Right ventricle myocardium superior (tissue), 1 donor: Measurements from ENCODE around the gene FOXP4. TPM values are rescaled to one million over a fixed set of nuclear protein-coding genes. Genes with fewer than 3 reads are reported as not detected.
A peak's percentile ranks its signal among the peaks of the same experiment; 100 is the strongest.

Experiments used
- ATAC-seq: fragments of 200-7000 bp; cut with Tn5 transposase; one replicate; pipeline ENCODE4 v1.9.1; 2020; ENCODE audit warnings: mild to moderate bottlenecking; ENCODE audit not compliant: poor library complexity
- DNase-seq: peaks from one replicate; pipeline ENCODE4 v3.0.0-alpha.2; 2020
- intact Hi-C: fragments of 100-400 bp; cut with DNase I; formaldehyde crosslinking; loops from one replicate; pipeline ENCODE4 v1.11.2; 2022
- long read RNA-seq: library from polyadenylated mRNA; unstranded; transcript quantifications from one replicate; pipeline ENCODE4 v2.0.0, GENCODE V29; 2021
- total RNA-seq: library from RNA; stranded (reverse); fragmentation: NEBNext Ultra II Directional; extraction: Animal tissue kit (Norgen Biotek cat#: 25700); gene quantifications from one replicate; pipeline ENCODE4 v1.2.1, GENCODE V29; 2021
- donor health status: DM: no; HTN: yes; CAD: no; lungs with severe emphysema.

FOXP4 gene, protein sequence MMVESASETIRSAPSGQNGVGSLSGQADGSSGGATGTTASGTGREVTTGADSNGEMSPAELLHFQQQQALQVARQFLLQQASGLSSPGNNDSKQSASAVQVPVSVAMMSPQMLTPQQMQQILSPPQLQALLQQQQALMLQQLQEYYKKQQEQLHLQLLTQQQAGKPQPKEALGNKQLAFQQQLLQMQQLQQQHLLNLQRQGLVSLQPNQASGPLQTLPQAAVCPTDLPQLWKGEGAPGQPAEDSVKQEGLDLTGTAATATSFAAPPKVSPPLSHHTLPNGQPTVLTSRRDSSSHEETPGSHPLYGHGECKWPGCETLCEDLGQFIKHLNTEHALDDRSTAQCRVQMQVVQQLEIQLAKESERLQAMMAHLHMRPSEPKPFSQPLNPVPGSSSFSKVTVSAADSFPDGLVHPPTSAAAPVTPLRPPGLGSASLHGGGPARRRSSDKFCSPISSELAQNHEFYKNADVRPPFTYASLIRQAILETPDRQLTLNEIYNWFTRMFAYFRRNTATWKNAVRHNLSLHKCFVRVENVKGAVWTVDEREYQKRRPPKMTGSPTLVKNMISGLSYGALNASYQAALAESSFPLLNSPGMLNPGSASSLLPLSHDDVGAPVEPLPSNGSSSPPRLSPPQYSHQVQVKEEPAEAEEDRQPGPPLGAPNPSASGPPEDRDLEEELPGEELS
- total RNA-seq: 14.4 TPM
- long read RNA-seq, full-length matches to known transcripts: 4 of 12 reads
- long read RNA-seq, partial matches to known transcripts: 7 of 12 reads
- long read RNA-seq, other reads (novel, unspliced or antisense): 1 of 12 reads

GRCh38 chr6:41545703-41546474 lies at the start of gene FOXP4:
Gene FOXP4, plus strand, starts transcription at chr6:41546381. Its CDS starts 19,380 bp downstream, at chr6:41565761.
- DNase-seq: peak; percentile 93
- intact Hi-C loops: no loop called here
- peak; percentile 95 for ATAC-seq

- intact Hi-C loops: no loop called here
- no peak for DNase-seq
- ATAC-seq: no peak
Observed at GRCh38 chr6:41497573-41497972, 48.6 kb upstream of the FOXP4 start.

- intact Hi-C loops: no loop called here
- no peak for DNase-seq
- ATAC-seq: no peak
Observed at GRCh38 chr6:41497994-41498393, 48.2 kb upstream of the FOXP4 start.

- intact Hi-C loops: no loop called here
- DNase-seq (no peak), ATAC-seq (no peak)
Observed at GRCh38 chr6:41498968-41499599, 47.1 kb upstream of the FOXP4 start.

- no peak for ATAC-seq
- intact Hi-C loops: no loop called here
- DNase-seq: no peak
Observed at GRCh38 chr6:41500561-41500960, 45.6 kb upstream of the FOXP4 start.

- ATAC-seq (no peak), DNase-seq (no peak)
- intact Hi-C loops: no loop called here
Observed at GRCh38 chr6:41502566-41502916, 43.6 kb upstream of the FOXP4 start.

DNA sequence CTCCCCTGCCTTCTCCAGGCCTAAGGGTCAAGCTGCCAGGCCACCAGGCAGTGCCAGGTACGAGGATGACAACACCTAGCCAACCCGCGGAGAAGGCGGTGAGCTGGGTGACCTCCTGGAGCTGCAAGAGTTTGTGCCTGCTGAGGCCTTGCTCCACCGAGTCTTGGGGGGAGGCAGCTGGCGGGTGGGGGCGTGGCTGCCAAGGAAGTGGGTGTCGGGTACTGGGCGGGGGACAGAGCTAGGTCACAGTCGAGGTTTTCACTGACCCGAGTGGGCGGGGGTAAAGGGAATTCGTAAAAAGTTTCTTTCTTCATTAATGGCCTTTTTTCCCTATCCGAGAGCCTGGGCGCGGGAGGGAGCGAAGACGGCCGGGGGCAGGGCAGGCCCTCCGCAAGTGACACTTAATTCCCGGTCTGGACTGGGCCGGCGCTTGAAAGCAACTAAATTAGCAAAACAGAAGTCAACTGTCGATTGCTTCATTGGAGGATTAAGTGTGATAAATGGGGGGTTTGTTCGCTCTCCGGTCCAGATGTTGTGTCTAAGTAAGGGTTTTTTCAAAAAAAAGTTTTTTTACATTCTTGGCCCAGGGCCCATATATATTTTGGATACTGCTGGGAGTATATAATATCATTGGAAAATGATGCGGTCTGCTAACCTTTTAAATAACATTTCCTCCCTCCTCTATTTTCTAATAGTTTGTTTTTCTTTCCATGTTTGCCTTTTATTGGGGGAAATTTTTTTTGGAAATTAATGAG lies 43.1 kb upstream of the FOXP4 start:
- DNase-seq: peak; percentile 42
- no peak for ATAC-seq
- intact Hi-C loops: no loop called here

DNA sequence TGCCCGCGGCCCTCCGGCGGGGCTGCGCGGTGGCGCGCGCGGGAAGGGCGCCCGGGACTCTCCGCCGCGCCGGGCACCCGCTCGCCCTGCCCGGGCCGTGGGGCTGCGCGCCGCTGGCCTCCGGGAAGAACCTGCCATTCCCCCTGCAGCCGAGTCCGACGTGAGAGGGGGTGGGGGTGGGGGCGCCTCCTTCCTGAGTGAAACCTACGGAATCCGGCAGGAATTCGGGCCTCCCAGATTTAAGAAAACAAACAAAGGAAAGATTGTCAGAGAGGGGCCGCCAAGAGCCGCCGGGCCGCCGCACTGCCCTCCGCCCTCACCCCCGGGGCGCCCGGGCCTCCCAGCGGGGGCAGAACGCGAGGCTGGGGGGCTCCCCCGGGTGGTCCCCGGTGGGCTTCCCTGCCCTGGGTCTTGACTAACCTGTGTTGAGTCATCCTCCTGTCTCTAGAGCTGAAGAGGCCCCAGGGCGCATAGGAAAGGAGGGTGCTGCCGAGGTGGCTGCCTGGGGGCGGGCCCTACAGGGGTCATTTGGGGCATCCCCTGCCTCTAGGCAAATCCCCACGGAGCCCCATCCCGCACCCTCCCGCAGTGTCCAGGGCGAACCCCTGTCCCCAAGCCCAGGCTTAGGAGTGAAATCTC lies 42.2 kb upstream of the FOXP4 start:
- intact Hi-C loops: no loop called here
- no peak for DNase-seq

DNA sequence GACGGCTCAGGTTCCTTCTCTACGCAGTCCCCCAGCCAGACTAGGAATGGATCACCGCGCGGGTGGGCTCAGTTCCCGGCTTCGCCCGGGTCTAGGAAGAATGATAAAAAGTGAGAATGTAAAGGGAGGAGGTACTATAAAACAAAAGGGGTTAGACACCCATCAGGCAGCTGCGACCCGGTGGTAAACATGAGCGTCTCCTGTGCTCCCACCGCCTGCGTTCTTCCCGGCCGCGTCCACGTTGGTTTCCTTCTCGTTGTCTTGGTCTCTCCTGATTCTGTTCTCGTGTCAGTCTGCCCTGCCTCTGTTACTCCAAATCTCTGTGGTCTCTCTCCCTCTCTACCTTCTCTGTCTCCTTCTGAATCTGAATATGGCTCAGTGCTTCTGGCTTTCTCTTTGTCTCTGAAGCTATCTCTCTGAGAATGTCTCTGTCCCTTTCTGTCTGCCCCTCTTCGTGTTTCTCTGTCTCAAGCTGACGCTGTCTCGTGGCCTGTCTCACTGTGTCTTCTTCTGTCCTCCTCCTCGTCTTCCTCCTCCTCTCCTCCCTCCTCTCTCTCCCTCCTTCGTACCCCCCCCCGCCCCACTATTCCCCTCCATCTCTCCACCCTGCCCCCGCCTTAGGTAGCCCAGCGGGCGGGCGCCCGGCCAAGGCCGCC lies 41.6 kb upstream of the FOXP4 start:
- ATAC-seq: peak; percentile 15
- intact Hi-C loops: no loop called here
- DNase-seq: no peak

More for the DNA sequence above, 42.2 kb upstream of the FOXP4 start:
- ATAC-seq: peak; percentile 47

DNA sequence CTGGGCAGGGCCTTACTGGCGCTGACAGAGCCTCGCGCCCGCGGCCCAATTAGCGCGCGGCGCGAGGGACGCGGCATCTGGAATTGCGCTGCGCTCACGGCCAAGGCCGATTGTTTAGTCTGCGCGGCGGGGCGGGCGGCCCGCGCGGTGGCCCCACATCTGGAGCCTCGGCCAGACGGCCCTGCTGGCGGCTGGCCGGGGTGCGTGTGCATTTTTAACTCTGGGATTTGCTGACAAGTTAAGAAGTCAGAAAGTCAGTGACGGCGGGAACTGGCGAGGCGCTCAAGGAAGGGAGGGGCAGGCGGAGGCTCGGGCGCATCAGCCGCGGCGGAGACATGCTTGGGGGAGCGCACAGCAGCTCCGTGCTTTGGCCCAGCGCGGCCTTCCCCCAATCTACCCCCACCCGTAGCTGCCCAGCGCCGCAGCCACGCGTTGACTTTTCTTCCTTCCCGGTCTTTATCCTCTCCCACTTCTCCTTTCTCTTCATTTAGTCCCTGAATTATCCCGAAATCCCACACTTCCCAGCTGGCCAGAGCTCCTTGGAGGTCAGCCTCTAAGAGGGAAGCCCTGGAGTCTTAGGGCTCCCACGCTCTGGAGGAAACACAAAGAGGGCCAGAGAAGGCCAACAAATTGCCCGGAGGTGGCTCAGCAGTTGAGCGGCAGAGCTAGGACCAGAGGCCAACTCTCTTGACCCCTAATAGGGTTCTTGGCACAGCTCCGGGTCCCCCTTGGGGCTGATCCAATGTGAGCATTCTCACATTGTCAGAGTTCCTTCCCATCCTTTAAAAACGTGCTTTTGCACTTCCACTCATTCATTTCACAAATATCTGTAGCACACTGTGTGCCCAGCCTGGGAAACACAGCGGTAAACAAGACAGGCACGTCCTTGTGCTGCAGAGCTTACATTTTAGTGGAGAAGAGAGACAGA lies 40.8 kb upstream of the FOXP4 start:
- ATAC-seq (peak; percentile 89), DNase-seq (peak; percentile 89)
- intact Hi-C loops: no loop called here

GRCh38 chr6:41508479-41508878 lies 37.7 kb upstream of the FOXP4 start:
- no peak for ATAC-seq
- intact Hi-C loops: no loop called here
- no peak for DNase-seq

- ATAC-seq: no peak
- intact Hi-C loops: no loop called here
Observed at GRCh38 chr6:41509580-41509979, 36.6 kb upstream of the FOXP4 start.

GRCh38 chr6:41511443-41512060 lies 34.6 kb upstream of the FOXP4 start:
- intact Hi-C loops: no loop called here

More at GRCh38 chr6:41509580-41509979, 36.6 kb upstream of the FOXP4 start:
- DNase-seq: no peak

GRCh38 chr6:41512146-41512701 lies 34.0 kb upstream of the FOXP4 start:
- intact Hi-C loops: no loop called here
- no peak for ATAC-seq

More at GRCh38 chr6:41511443-41512060, 34.6 kb upstream of the FOXP4 start:
- DNase-seq (no peak), ATAC-seq (no peak)

DNA sequence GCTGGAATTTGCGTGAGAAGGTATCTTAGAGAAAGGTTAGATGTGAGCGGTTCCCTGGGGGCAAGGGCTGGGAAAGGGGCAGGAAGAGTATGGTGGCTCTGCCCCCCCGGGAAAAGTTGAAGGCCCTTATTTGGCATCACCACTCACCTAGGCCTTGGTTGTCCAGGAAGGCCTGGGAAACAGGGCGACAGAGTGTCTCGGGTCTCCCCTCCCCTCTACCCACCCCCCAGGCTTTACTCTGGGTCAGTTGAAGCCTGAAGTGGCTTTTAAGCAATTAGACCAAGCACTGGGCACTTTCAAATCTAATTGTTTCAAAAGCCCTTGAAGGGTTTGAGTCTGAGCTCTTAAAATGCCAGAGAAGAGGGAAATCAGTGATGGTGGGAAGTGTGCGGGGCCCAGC lies 30.2 kb upstream of the FOXP4 start:
- DNase-seq: no peak
- ATAC-seq: no peak
- intact Hi-C loops: no loop called here

More at GRCh38 chr6:41512146-41512701, 34.0 kb upstream of the FOXP4 start:
- no peak for DNase-seq
